Measurements from ENCODE around the gene CST8.

CST8 gene

DNA sequence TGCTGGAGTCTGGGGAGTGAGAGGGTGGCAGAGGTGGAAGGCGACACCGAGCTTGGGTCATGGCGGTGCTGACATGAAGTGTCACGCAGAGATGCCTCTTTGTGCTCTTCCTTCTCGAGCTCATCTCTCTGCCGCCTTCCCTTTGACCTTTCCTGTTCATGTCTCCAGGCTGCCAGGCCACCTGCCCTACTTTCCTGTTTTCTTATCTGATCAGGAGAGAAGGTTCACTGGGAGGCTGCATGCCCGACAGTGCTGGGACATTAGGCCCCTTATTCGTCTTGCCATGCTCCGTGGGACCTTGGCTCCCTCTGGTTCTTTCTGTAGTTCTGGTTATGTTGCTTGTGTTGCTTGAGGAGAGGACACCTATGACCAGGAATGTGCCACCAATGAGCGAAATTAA, 33.2 kb downstream of the CST8 start:
- DNase-seq (ENCODE audit: low spot score): no peak

GRCh38 chr20:23526850-23527249, 35.9 kb downstream of the CST8 start:
- DNase-seq (ENCODE audit: low spot score): no peak

GRCh38 chr20:23528867-23529431, 38.0 kb downstream of the CST8 start:
- DNase-seq (ENCODE audit: low spot score): no peak

GRCh38 chr20:23530937-23531567, 40.1 kb downstream of the CST8 start:
- DNase-seq (ENCODE audit: low spot score): no peak

- no peak for DNase-seq (ENCODE audit: low spot score)
Observed at GRCh38 chr20:23532533-23532932, 41.6 kb downstream of the CST8 start.

- no peak for DNase-seq (ENCODE audit: low spot score)
Observed at GRCh38 chr20:23533161-23533560, 42.2 kb downstream of the CST8 start.

DNA sequence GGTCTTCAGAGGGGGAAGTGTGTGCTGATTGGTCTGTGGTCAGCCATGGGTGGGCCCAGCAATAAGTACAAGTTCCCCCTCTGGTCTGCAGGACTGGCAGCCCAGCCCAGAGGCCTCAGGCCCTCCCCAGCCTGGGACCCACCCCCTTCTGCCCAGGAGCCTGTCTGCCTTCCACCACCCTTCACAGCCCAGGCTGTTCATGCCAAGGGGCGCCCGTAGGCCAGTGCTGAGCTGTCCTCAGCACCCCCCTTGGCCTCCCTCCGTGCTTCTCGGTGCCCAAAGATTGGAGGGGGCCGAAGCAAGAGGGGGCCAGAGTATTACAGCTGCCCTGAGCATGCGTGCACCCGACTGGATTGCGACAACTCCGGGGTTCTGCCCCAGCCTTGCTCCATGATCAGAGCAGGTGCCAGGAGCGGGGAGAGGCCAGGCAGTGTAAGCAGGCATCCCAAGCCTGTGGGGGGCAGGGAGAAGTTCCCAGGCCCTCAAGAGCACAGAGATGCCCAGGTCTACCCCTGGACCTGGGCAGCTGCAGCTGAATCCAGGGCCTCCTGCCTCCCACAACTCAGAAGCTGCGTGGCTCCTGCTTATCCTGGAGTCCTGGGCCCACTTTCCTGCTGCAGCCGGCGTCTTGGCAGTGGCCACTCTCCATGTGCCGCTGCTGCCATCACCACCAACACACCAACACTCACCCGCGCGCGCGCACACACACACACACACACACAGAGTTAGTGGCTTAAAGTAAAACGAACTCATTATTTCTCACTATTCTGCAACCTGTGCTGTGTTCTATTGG, 44.1 kb downstream of the CST8 start:
- DNase-seq (ENCODE audit: low spot score): no peak

DNA sequence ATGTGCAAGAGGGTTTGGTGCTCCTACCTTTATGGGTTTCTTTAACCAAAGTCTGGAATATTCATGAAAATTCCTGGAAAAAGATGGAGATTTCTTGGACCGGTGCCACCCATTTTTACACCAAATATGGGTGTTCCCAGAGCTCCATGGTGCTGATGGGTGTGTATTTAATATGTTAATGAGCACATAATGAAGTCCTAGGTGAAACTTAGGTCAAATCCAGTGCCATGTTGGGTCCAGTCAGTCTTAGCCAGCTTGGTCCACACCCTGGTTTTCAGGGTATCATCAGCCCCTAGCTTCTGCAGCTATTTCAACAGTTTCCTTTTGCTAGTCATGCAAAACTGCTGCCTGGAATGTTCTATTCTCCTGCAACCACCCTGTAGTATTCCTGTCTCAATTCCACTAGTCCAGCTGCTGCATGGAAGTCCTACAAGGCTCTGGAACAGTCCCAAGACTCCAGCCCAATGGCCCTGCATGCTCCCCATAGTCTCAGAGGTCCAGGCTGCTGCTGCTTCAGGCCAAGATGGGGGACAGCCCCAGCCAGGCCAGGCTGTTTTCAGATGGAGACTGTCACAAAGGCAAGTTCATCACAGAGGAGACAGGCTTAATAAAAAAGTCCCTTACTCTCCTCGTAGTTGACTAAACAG, 45.5 kb downstream of the CST8 start:
- DNase-seq (ENCODE audit: low spot score): no peak

DNA sequence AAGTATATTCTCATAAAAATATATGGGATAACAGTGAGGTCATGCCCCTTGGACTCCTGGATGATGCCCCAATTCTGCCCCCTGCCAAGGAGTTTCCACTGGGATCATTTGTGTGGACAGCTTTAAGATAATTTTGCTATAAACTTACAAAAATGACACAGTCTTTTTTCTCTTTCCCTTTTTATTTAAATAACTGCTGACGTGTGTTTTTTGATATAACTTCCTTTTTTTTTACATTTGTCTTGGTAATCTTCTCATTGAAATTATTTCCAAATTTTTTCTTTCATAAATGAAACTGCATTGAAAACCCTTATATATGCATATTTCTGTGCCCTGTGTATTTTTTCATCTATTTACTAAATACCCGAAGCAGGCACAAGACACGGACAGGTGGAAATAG, 46.1 kb downstream of the CST8 start:
- no peak for DNase-seq (ENCODE audit: low spot score)

GRCh38 chr20:23540624-23541023, 49.7 kb downstream of the CST8 start:
- no peak for DNase-seq (ENCODE audit: low spot score)

GRCh38 chr20:23541330-23541729, 50.4 kb downstream of the CST8 start:
- no peak for DNase-seq (ENCODE audit: low spot score)

- DNase-seq (ENCODE audit: low spot score): no peak
Observed at GRCh38 chr20:23541776-23542175, 50.9 kb downstream of the CST8 start.

DNA sequence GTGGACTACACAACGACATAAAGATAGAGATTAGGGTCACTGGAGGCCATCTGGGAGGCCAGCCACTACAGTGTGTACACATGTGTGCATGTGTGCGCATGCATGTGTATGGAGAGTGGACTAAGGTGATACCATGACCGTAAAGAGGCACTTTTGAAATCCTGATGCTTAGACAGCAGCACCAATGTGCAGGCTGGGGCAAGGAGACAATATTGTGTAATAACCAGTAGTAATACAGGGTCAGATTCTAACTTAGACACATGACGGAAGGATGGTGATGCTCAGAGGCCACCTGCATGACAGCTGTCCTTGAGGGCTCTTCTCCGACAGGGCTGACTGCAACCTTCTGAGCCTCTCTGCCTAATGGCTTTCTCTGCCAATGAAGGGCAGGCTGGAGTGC, 51.9 kb downstream of the CST8 start:
- no peak for DNase-seq (ENCODE audit: low spot score)

GRCh38 chr20:23544133-23544532, 53.2 kb downstream of the CST8 start:
- no peak for DNase-seq (ENCODE audit: low spot score)
